SK-N-MC (cell line): ENCODE measurements around the gene ACOT13.

ENCODE experiments used
- EZH2 ChIP-seq: fragments of 200-600 bp; sonication (generic); IDR thresholded peaks from one replicate; pipeline ENCODE4 v1.6.1; 2017; ENCODE audit warnings: antibody characterized with exemption
- FOXP2 ChIP-seq: optimal IDR thresholded peaks from 2 replicates; pipeline ENCODE3; 2011; ENCODE audit warnings: mild to moderate bottlenecking, moderate library complexity; ENCODE audit not compliant: insufficient read depth; ENCODE audit errors: extremely low read length, control extremely low read depth
- POLR2AphosphoS5 ChIP-seq: IDR thresholded peaks from 2 replicates; pipeline ENCODE4 v1.6.1; 2012; ENCODE audit warnings: mild to moderate bottlenecking, low read depth, low read length, borderline replicate concordance

DNA sequence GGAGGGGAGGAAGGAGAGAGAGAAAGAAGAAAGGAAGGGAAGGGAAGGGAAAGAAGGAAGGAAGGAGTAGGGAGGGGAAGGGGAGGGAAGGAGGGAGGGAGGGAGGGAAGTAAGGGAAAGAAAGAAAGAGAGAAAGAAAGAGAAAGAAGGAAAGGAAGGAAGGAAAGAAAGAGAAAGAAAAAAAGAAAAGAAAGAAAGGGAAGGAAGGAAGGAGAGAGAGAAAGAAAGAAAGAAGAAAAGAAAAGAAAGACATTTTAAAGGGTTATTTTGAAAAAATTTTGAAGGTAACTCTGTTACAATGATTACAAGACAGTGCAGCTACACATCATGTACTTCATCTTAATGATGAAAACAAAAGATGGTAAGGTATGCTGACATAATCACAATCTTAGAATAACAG lies 24.8 kb upstream of the ACOT13 start:
- no peak for TF ChIP-seq EZH2
- no peak for TF ChIP-seq POLR2AphosphoS5
- TF ChIP-seq FOXP2 = no peak
